GM21723 (cell line): ENCODE measurements around the gene UCN2.
"Not testable (repeated sequence)": the region's sequence is repeated elsewhere in the genome, so short reads cannot be mapped to it uniquely, and the experiment has no call there.

ENCODE experiments used
- ATAC-seq: cut with Tn5 transposase; IDR thresholded peaks from one replicate; pipeline ENCODE4 v1.9.1; 2021; ENCODE audit warnings: mild to moderate bottlenecking, moderate library complexity; ENCODE audit not compliant: unreplicated experiment

The UCN2 gene

GRCh38 chr3:48543271-48543866 is 20.2 kb downstream of the UCN2 start:
- no peak for ATAC-seq

GRCh38 chr3:48538451-48538850 is 25.1 kb downstream of the UCN2 start:
- no peak for ATAC-seq

GRCh38 chr3:48536785-48537184 is 26.8 kb downstream of the UCN2 start:
- ATAC-seq: no peak

- ATAC-seq: no peak
Observed at GRCh38 chr3:48536116-48536515, 27.5 kb downstream of the UCN2 start.

- no peak for ATAC-seq
Observed at GRCh38 chr3:48535578-48535977, 28.0 kb downstream of the UCN2 start.

- ATAC-seq: no peak
Observed at GRCh38 chr3:48532977-48533337, 30.6 kb downstream of the UCN2 start.

GRCh38 chr3:48532271-48532976 is 31.2 kb downstream of the UCN2 start:
- no peak for ATAC-seq

GRCh38 chr3:48530701-48531100 is 32.9 kb downstream of the UCN2 start:
- ATAC-seq: not testable (repeated sequence)

- ATAC-seq: no peak
Observed at GRCh38 chr3:48528754-48529153, 34.8 kb downstream of the UCN2 start.

GRCh38 chr3:48528048-48528447 is 35.5 kb downstream of the UCN2 start:
- ATAC-seq: no peak

GRCh38 chr3:48524970-48525369 is 38.6 kb downstream of the UCN2 start:
- ATAC-seq: no peak

GRCh38 chr3:48521635-48522034 is 41.9 kb downstream of the UCN2 start:
- no peak for ATAC-seq

- no peak for ATAC-seq
Observed at GRCh38 chr3:48519277-48519643, 44.3 kb downstream of the UCN2 start.

- ATAC-seq: no peak
Observed at GRCh38 chr3:48518638-48519276, 44.8 kb downstream of the UCN2 start.

GRCh38 chr3:48518069-48518468 is 45.5 kb downstream of the UCN2 start:
- no peak for ATAC-seq

- no peak for ATAC-seq
Observed at GRCh38 chr3:48516571-48516970, 47.0 kb downstream of the UCN2 start.

GRCh38 chr3:48514431-48515227 is 49.0 kb downstream of the UCN2 start:
- ATAC-seq: no peak
